Endothelial cell of umbilical vein (primary cell): ENCODE measurements around the gene ARHGAP22. TPM values are rescaled to one million over a fixed set of nuclear protein-coding genes. Genes with fewer than 3 reads are reported as not detected.
"Not testable (repeated sequence)": the region's sequence is repeated elsewhere in the genome, so short reads cannot be mapped to it uniquely, and the experiment has no call there.

Experiments used
- BruUV-seq: library from RNA; stranded (reverse); fragments of 400-500 nt; replicated peaks from 2 replicates; lab custom pipeline; 2021; lab: Mats Ljungman, UMichigan
- CTCF ChIA-PET: fragments of 300-600, 350-600 bp; sonication (Branson Sonifier 250); formaldehyde crosslinking; loops from one replicate; lab custom pipeline; 2021; ENCODE audit warnings: antibody characterized with exemption, inconsistent platforms; lab: Charles Lee
- POLR2A ChIA-PET: fragments of 300-600, 350-600 bp; sonication (Branson Sonifier 250); formaldehyde crosslinking; loops from one replicate; lab custom pipeline; 2021; ENCODE audit warnings: antibody characterized with exemption, inconsistent platforms; lab: Charles Lee
- DNase-seq: peaks from one replicate; pipeline ENCODE4 v3.0.0-alpha.2; 2011; ENCODE audit warnings: low read depth, low spot score
- FAIRE-seq: peaks from 2 replicates; lab custom pipeline; 2011; peaks lifted over from hg19 to GRCh38; lab: Jason Lieb, UNC
- H2AFZ ChIP-seq: 2 replicates; pipeline ENCODE4 v1.6.0; 2012; ENCODE audit warnings: low read depth, low read length, control low read depth, inconsistent platforms
- H3K27ac ChIP-seq: 2 replicates; pipeline ENCODE4 v1.5.1; 2011; ENCODE audit warnings: low read depth, mild to moderate bottlenecking, control low read depth, low read length, moderate library complexity; ENCODE audit not compliant: insufficient read depth
- H3K27me3 ChIP-seq, 2 experiments: 2 replicates each; pipeline versions ENCODE4 v1.6.0 to v1.6.1; 2011; ENCODE audit warnings: low read length in 2 of 2, mixed read lengths in 1 of 2; ENCODE audit not compliant: control insufficient read depth in 2 of 2, insufficient read depth in 2 of 2
- H3K36me3 ChIP-seq, 2 experiments: 2 replicates in 1 of 2; 3 replicates in 1 of 2; pipeline ENCODE4 v1.5.1; 2011; ENCODE audit warnings: low read length in 2 of 2, mild to moderate bottlenecking in 1 of 2, moderate library complexity in 1 of 2; ENCODE audit not compliant: control insufficient read depth in 2 of 2, insufficient read depth in 2 of 2; ENCODE audit errors: extremely low read depth in 1 of 2
- H3K4me1 ChIP-seq: 3 replicates; pipeline ENCODE4 v1.5.1; 2011; ENCODE audit warnings: mild to moderate bottlenecking, low read length; ENCODE audit not compliant: control insufficient read depth, insufficient read depth; ENCODE audit errors: extremely low read depth
- H3K4me2 ChIP-seq: 2 replicates; pipeline ENCODE4 v1.6.1; 2011; ENCODE audit warnings: low read length, control low read depth, mixed read lengths; ENCODE audit not compliant: insufficient read depth
- H3K4me3 ChIP-seq, 3 experiments: fragments of 200-600 bp in 1 of 3; sonication (generic), shearing (Covaris generic) in 1 of 3; replicated peaks in 1 of 3; 2 replicates each; pipeline ENCODE4 v1.5.1; 2011 to 2016; ENCODE audit warnings: control low read depth in 3 of 3, low read length in 3 of 3, mild to moderate bottlenecking in 2 of 3, inconsistent platforms in 1 of 3, low read depth in 1 of 3, moderate library complexity in 1 of 3; ENCODE audit not compliant: insufficient read depth in 1 of 3
- H3K79me2 ChIP-seq: 2 replicates; pipeline ENCODE4 v1.6.0; 2012; ENCODE audit warnings: low read length, inconsistent platforms; ENCODE audit not compliant: control insufficient read depth, insufficient read depth
- H3K9ac ChIP-seq: replicated peaks from 2 replicates; pipeline ENCODE3; 2011; ENCODE audit warnings: low read length, control low read depth; ENCODE audit not compliant: insufficient read depth; ENCODE audit errors: extremely low read depth
- H3K9me1 ChIP-seq: replicated peaks from 3 replicates; pipeline ENCODE4 v1.6.0; 2011; ENCODE audit warnings: mild to moderate bottlenecking, low read length; ENCODE audit not compliant: control insufficient read depth, insufficient read depth; ENCODE audit errors: extremely low read depth
- H3K9me3 ChIP-seq: replicated peaks from 2 replicates; pipeline ENCODE4 v1.5.1; 2012; ENCODE audit warnings: low read length, inconsistent platforms; ENCODE audit not compliant: control insufficient read depth, insufficient read depth
- H4K20me1 ChIP-seq: replicated peaks from 2 replicates; pipeline ENCODE3; 2011; ENCODE audit warnings: mild to moderate bottlenecking, low read length; ENCODE audit not compliant: control insufficient read depth, insufficient read depth; ENCODE audit errors: extremely low read depth
- CTCF ChIP-seq, 2 donors: IDR thresholded peaks; 1 replicate in 1 of 2; 2 replicates in 1 of 2; pipeline ENCODE4 v1.5.1; 2011; ENCODE audit warnings: low read length in 2 of 2, mild to moderate bottlenecking in 2 of 2, moderate library complexity in 2 of 2, control low read depth in 1 of 2, inconsistent platforms in 1 of 2, low read depth in 1 of 2; ENCODE audit not compliant: insufficient read depth in 1 of 2; ENCODE audit errors: extremely low read depth in 1 of 2
- EZH2 ChIP-seq: IDR thresholded peaks from 2 replicates; pipeline ENCODE4 v1.6.1; 2012; ENCODE audit warnings: borderline replicate concordance, low read depth, mild to moderate bottlenecking, moderate library complexity, low read length, inconsistent platforms; ENCODE audit not compliant: severe bottlenecking
- FOS ChIP-seq: IDR thresholded peaks from 2 replicates; pipeline ENCODE4 v1.6.1; 2011; ENCODE audit warnings: mild to moderate bottlenecking, low read length, moderate library complexity, borderline replicate concordance; ENCODE audit not compliant: insufficient read depth
- GATA2 ChIP-seq: IDR thresholded peaks from 2 replicates; pipeline ENCODE4 v1.7.0; 2011; ENCODE audit warnings: low read depth, mild to moderate bottlenecking, moderate library complexity, mixed read lengths, low read length; ENCODE audit not compliant: insufficient read length, insufficient read depth
- JUN ChIP-seq: IDR thresholded peaks from 2 replicates; pipeline ENCODE4 v1.6.1; 2011; ENCODE audit warnings: borderline replicate concordance, low read depth; ENCODE audit not compliant: insufficient read length, insufficient read depth
- MAX ChIP-seq: IDR thresholded peaks from 2 replicates; pipeline ENCODE4 v1.6.1; 2011; ENCODE audit not compliant: insufficient read depth, insufficient read length
- MYC ChIP-seq: IDR thresholded peaks from one replicate; pipeline ENCODE4 v1.6.1; 2011; ENCODE audit warnings: mild to moderate bottlenecking, low read depth, low read length
- POLR2A ChIP-seq: IDR thresholded peaks from 2 replicates; pipeline ENCODE4 v1.6.1; 2012; ENCODE audit warnings: low read depth, mild to moderate bottlenecking, control low read depth, low read length
- POLR2AphosphoS5 ChIP-seq: IDR thresholded peaks from 2 replicates; pipeline ENCODE4 v1.6.1; 2012; ENCODE audit warnings: low read depth, mild to moderate bottlenecking, control low read depth, low read length, moderate library complexity; ENCODE audit not compliant: insufficient read depth
- dilution Hi-C: fragments of 300-500 bp; cut with MboI; formaldehyde crosslinking; loops from one replicate; pipeline ENCODE4 v1.15.0; 2019; ENCODE audit warnings: low sequenced_read_pairs; ENCODE audit not compliant: extremely low pct_ligation_motif_present
- intact Hi-C: fragments of 100-400 bp; cut with micrococcal nuclease; formaldehyde crosslinking; loops from one replicate; pipeline ENCODE4 v1.10.0; 2022
- polyA plus RNA-seq, 4 experiments: library from polyadenylated mRNA; depleted of rRNA in 3 of 4; stranded (reverse) in 3 of 4; unstranded in 1 of 4; fragments of >200 nt; gene quantifications; 2 replicates each; pipeline versions ENCODE4 v1.2.1 to v1.2.3, GENCODE V29; 2011 to 2012; ENCODE audit warnings: missing spikeins in 1 of 4
- total RNA-seq: library from RNA; stranded (reverse); gene quantifications from 2 replicates; pipeline ENCODE4 v1.2.3, GENCODE V29; 2021

ARHGAP22 gene
- total and polyA plus RNA-seq, 2 donors (not counting 3 experiments of a cell fraction or from before 2014, with no cell fraction given), result 8.6 to 50.3 TPM

- intact Hi-C loops (no loop called here), dilution Hi-C loops (no loop called here)
- H3K4me2 ChIP-seq, result no peak overlapping the region
- H3K4me1 ChIP-seq, result no peaks in the 10 kb centered on the region
- no TSS peak for BruUV-seq
- H3K9me1 ChIP-seq, result no peaks in the 10 kb centered on the region
- H3K79me2 ChIP-seq, result no peaks in the 10 kb centered on the region
- no peak overlapping the region for H3K9ac ChIP-seq
- ChIA-PET POLR2A (no interaction called here), CTCF (interaction anchor here (1.3 kb wide), 1 partner anchor 60 kb away, joined by 6 read pairs; no protein-coding TSS in a partner anchor)
- H3K4me3 ChIP-seq, result no peak overlapping the region
- no peaks in the 10 kb centered on the region for H3K9me3 ChIP-seq
- no peak for DNase-seq
- H4K20me1 ChIP-seq, result no peaks in the 10 kb centered on the region
- no peak overlapping the region for H3K27ac ChIP-seq
- H2AFZ ChIP-seq, result no peak overlapping the region
- no peaks in the 10 kb centered on the region for H3K27me3 ChIP-seq
- FAIRE-seq, result no peak
- H3K36me3 ChIP-seq, result peaks cover 0 to 5% of the 10 kb centered on the region in 2 experiments
- TF ChIP-seq POLR2AphosphoS5 (no peak), POLR2A (no peak), FOS (no peak), GATA2 (no peak), JUN (no peak), MAX (no peak), EZH2 (no peak), CTCF (IDR thresholded peaks at IDR 0.05; ENCODE audit: extremely low read depth in 1 of 2, insufficient read depth in 1 of 2, low read depth in 1 of 2, low read length in 2 of 2) (no peak), MYC (no peak)
Observed at GRCh38 chr10:48423884-48424283, 181.0 kb downstream of the ARHGAP22 start.

- BruUV-seq, H3K9me1 ChIP-seq, intact Hi-C loops, H3K9ac ChIP-seq, H3K36me3 ChIP-seq, H2AFZ ChIP-seq, H3K27me3 ChIP-seq, POLR2A ChIA-PET, CTCF ChIA-PET, dilution Hi-C loops, H3K79me2 ChIP-seq, H3K27ac ChIP-seq, FAIRE-seq, H3K4me2 ChIP-seq, H3K4me1 ChIP-seq, H3K9me3 ChIP-seq, DNase-seq, H4K20me1 ChIP-seq, H3K4me3 ChIP-seq: not testable (repeated sequence)
Observed at GRCh38 chr10:48421862-48422261, 183.0 kb downstream of the ARHGAP22 start.
